ENCODE data around the gene EMILIN1. TPM values are rescaled to one million over a fixed set of nuclear protein-coding genes. Genes with fewer than 3 reads are reported as not detected.

EMILIN1 gene
- total and polyA plus RNA-seq, 10 of the 15 experiments (the other 5 are each of a cell fraction or from before 2014, with no cell fraction given), result 0.01 to 2.3 (median 1.2) TPM; not detected in 2

- H2AFZ ChIP-seq (ENCODE audit: control insufficient read depth, low read depth, low read length), result peak overlapping the region; percentile 41
- H3K27me3 ChIP-seq (replicated peaks in 1 of 2; ENCODE audit: control insufficient read depth in 2 of 2, insufficient read depth in 2 of 2, low read length in 1 of 2), result no peaks in the 10 kb centered on the region
- in situ Hi-C loops (cut with MboI) (no loop called here), intact Hi-C loops (cut with micrococcal nuclease; ENCODE audit: unreplicated experiment) (loop anchor here (2.0 kb wide), 1 partner anchor 47 kb away; no protein-coding TSS in a partner anchor)
- no peaks in the 10 kb centered on the region for H3K9me3 ChIP-seq (replicated peaks; ENCODE audit: control insufficient read depth, insufficient read depth, low read length)
- BruUV-seq (replicated peaks), result TSS peak; percentile 82
- peak overlapping the region; percentile 99 for H3K4me3 ChIP-seq
- H3K27ac ChIP-seq (ENCODE audit: control insufficient read depth, insufficient read depth), result peak overlapping the region; percentile 91
- ATAC-seq (peak; percentile 11), FAIRE-seq (peak; percentile 35), DNase-seq (ENCODE audit: low read depth, low spot score) (no peak)
- ChIA-PET CTCF (interaction anchor here (0.7 to 2.7 kb wide), 7 partner anchors 13 to 270 kb away, joined by 3 to 15 read pairs (median 3); partner anchors contain the start of gene AGBL5), RAD21 (ENCODE audit: unreplicated experiment) (interaction anchor here (0.7 to 2.6 kb wide), 6 partner anchors 8 to 337 kb away, joined by 3 to 11 read pairs (median 4); partner anchors contain the start of genes AGBL5, EIF2B4 and SNX17), POLR2A (interaction anchor here (0.5 to 5.3 kb wide), 6 partner anchors 9 to 219 kb away, joined by 3 to 45 read pairs (median 6); partner anchors contain the start of genes AGBL5 and OST4), SMC1A (ENCODE audit: uncharacterized antibody, unreplicated experiment) (interaction anchor here (0.7 to 3.0 kb wide), 8 partner anchors 9 to 72 kb away, joined by 3 to 18 read pairs (median 6); partner anchors contain the start of gene AGBL5)
- H3K9ac ChIP-seq (ENCODE audit: control insufficient read depth, insufficient read depth, low read length), result peak overlapping the region; percentile 98
- H4K20me1 ChIP-seq (ENCODE audit: control insufficient read depth, insufficient read depth), result no peaks in the 10 kb centered on the region
- peaks cover 22% of the 10 kb centered on the region for H3K4me1 ChIP-seq (ENCODE audit: control insufficient read depth, insufficient read depth, low read length)
- TF ChIP-seq PKNOX1 (IDR thresholded peaks at IDR 0.05), result peak; percentile 25; the same call in 1 of the 2 replicates
- TF ChIP-seq ZNF274 (IDR thresholded peaks at IDR 0.05; ENCODE audit: insufficient read depth, insufficient read length), result no peak
- 0 out of 2 replicates have a peak, but pooled peaks have one; percentile 4 for TF ChIP-seq NR2F1 (conservative IDR thresholded peaks at IDR 0.05)
- TF ChIP-seq DPF2 (IDR thresholded peaks at IDR 0.05), result 0 out of 2 replicates have a peak, but pooled peaks have one; percentile 6
- 8% methylated on average over 11 of the region's 11 CpGs for WGBS (ENCODE audit: insufficient coverage, insufficient replicate concordance, low lambda C conversion rate, missing lambda C conversion rate)
- H3K36me3 ChIP-seq (ENCODE audit: control insufficient read depth in 2 of 2, insufficient read depth in 2 of 2, low read length in 1 of 2), result peaks cover 14 to 28% of the 10 kb centered on the region in 2 experiments
- peak overlapping the region; percentile 98 for H3K4me2 ChIP-seq (ENCODE audit: control insufficient read depth, insufficient read depth)
- peaks cover 40% of the 10 kb centered on the region for H3K79me2 ChIP-seq (ENCODE audit: control insufficient read depth, insufficient read depth, low read length)
These were observed 45.1 kb upstream of the EMILIN1 start for GRCh38 chr2:27033253-27033852.

All from GM12878 (cell line).